GM12865 (cell line): ENCODE results near the gene FARP2.
"Not testable (repeated sequence)": the region's sequence is repeated elsewhere in the genome, so short reads cannot be mapped to it uniquely, and the experiment has no call there.

Source experiments
- DNase-seq: peaks from one replicate; pipeline ENCODE4 v3.0.0; 2010; ENCODE audit warnings: low read depth
- H3K4me3 ChIP-seq: 2 replicates; pipeline ENCODE4 v1.5.1; 2011; ENCODE audit warnings: mild to moderate bottlenecking, low read depth, low read length, control low read depth
- TF ChIP-seq, protein P1 (sequence below): IDR thresholded peaks from 2 replicates; pipeline ENCODE4 v1.5.1; 2011; ENCODE audit warnings: low read length, control low read depth, low read depth, inconsistent platforms; ENCODE audit not compliant: insufficient read depth; ENCODE audit errors: missing control alignments

FARP2 gene

DNA sequence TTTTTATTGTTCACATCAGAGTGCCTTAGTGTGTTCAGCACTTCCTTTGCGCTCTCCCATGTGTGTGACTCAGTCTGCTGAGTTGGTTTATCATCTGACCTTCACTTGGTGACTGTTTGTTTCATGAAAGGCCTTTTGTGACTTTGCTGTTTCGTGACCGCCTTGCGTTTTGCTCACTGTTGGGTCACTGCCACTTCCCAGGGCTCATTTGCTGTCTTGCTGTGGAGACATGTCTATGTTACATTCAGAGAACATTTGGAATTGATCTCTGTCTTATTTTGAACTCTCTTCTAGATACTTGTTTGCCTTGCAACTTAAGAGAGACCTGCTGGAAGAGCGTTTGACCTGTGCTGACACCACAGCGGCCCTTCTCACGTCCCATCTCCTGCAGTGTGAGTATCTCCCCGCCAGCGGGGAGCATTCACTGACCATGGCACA is 54.7 kb downstream of the FARP2 start:
- TF ChIP-seq, protein P1, sequence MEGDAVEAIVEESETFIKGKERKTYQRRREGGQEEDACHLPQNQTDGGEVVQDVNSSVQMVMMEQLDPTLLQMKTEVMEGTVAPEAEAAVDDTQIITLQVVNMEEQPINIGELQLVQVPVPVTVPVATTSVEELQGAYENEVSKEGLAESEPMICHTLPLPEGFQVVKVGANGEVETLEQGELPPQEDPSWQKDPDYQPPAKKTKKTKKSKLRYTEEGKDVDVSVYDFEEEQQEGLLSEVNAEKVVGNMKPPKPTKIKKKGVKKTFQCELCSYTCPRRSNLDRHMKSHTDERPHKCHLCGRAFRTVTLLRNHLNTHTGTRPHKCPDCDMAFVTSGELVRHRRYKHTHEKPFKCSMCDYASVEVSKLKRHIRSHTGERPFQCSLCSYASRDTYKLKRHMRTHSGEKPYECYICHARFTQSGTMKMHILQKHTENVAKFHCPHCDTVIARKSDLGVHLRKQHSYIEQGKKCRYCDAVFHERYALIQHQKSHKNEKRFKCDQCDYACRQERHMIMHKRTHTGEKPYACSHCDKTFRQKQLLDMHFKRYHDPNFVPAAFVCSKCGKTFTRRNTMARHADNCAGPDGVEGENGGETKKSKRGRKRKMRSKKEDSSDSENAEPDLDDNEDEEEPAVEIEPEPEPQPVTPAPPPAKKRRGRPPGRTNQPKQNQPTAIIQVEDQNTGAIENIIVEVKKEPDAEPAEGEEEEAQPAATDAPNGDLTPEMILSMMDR, result no peak
- no peak for DNase-seq
- no peak overlapping the region for H3K4me3 ChIP-seq

- DNase-seq, result no peak
- no peak overlapping the region for H3K4me3 ChIP-seq
- TF ChIP-seq, protein P1, result no peak
Measured at GRCh38 chr2:241412144-241412543, 56.1 kb downstream of the FARP2 start.

GRCh38 chr2:241413501-241413900 is 57.4 kb downstream of the FARP2 start:
- H3K4me3 ChIP-seq, DNase-seq: not testable (repeated sequence)

DNA sequence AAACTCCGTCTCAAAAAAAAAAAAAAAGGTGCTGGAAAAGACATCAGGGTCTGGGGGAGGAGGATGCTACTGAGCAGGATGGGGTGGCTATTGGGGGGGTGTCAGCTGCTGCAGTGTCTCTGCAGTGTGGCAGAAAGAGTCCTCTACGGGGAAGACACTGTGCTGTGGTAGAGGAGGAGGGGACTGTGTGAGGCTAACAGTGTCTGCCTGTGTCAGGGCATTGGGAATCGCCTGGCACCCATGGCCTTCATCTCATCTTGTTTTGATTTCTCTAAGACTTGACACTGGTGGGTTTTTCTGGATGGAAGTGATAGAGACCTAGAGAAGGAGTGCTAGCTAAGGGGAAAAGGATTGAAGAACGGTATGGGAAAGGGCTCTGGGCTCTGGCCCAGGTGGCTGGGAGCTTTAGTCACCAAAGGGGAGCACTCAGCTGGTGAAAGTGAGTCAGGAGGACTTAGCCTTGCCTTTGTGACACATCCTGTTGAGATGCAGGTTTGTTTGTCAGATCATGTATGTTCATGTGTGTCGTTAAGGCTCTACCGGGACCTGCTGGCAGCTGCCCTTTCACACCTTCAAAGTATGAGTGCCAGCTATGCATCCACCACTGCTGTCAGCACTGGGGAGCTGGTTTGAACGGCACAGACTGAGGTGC is 58.0 kb downstream of the FARP2 start:
- TF ChIP-seq, protein P1, result no peak
- no peak for DNase-seq
- no peak overlapping the region for H3K4me3 ChIP-seq

GRCh38 chr2:241415196-241415595 is 59.1 kb downstream of the FARP2 start:
- no peak for DNase-seq
- H3K4me3 ChIP-seq, result no peak overlapping the region
- TF ChIP-seq, protein P1, result no peak

- no peak overlapping the region for H3K4me3 ChIP-seq
- TF ChIP-seq, protein P1, result no peak
- DNase-seq, result no peak
Measured at GRCh38 chr2:241417626-241418025, 61.5 kb downstream of the FARP2 start.

- TF ChIP-seq, protein P1, result no peak
- H3K4me3 ChIP-seq, result no peak overlapping the region
- no peak for DNase-seq
Measured at GRCh38 chr2:241421330-241421729, 65.2 kb downstream of the FARP2 start.

- DNase-seq, result not testable (repeated sequence)
Measured at GRCh38 chr2:241421942-241422341, 65.9 kb downstream of the FARP2 start.

More at GRCh38 chr2:241421942-241422341, 65.9 kb downstream of the FARP2 start:
- H3K4me3 ChIP-seq, result not testable (repeated sequence)
